Measurements from ENCODE around the gene TBC1D16.

DNA sequence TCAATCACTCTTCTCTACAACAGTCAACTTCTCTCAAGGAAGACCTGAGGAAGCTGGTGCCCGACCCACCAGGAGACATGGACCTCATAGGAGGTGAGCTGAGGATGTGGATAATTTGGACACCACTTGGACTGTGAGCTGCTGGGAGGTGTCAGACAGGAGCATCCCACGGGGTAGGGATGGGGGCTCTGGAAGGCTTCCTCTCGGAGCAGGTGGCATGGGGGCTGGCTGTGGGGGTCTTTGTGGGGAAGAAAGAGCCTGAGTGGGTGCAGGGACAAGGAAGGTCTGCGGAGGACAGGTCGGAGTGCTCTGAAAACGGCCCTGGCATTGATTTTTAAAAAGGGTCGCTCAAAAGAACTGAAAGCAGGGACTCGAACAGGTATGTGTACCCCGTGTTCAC lies 64.0 kb downstream of the TBC1D16 start:
- TF ChIP-seq EZH2 (IDR thresholded peaks at IDR 0.05; ENCODE audit: borderline replicate concordance) (no peak), CTCF (IDR thresholded peaks at IDR 0.05; ENCODE audit: poor library complexity) (no peak), EZH2phosphoT487 (IDR thresholded peaks at IDR 0.05; ENCODE audit: low read depth, severe bottlenecking, unreplicated experiment) (no peak)

All from hepatocyte (in vitro differentiated cells).